Neural cell (in vitro differentiated cells): Measurements from ENCODE around the gene LMO7. TPM values are rescaled to one million over a fixed set of nuclear protein-coding genes. Genes with fewer than 3 reads are reported as not detected.

Experiments used
- H2AFZ ChIP-seq: fragments of 200-600, 300-800 bp; sonication (generic), shearing (Covaris generic); 2 replicates; pipeline ENCODE4 v1.6.0; 2014; ENCODE audit warnings: low read depth, mild to moderate bottlenecking, antibody characterized with exemption, low read length, moderate library complexity
- H3F3A ChIP-seq: fragments of 200-600 bp; shearing (Covaris generic); 2 replicates; pipeline ENCODE4 v1.6.1; 2016; ENCODE audit warnings: mild to moderate bottlenecking, moderate library complexity, mixed read lengths, antibody characterized with exemption, low read length; ENCODE audit not compliant: insufficient read depth, poor library complexity, severe bottlenecking
- H3K27ac ChIP-seq: fragments of 200-600, 300-800 bp; sonication (generic), shearing (Covaris generic); 2 replicates; pipeline ENCODE4 v1.5.1; 2014; ENCODE audit warnings: mild to moderate bottlenecking, low read length, moderate library complexity
- H3K27me3 ChIP-seq: fragments of 300-800, 200-600 bp; sonication (generic), shearing (Covaris generic); 2 replicates; pipeline ENCODE4 v1.6.0; 2014; ENCODE audit warnings: mild to moderate bottlenecking, low read depth, low read length, moderate library complexity; ENCODE audit not compliant: insufficient read depth
- H3K36me3 ChIP-seq: fragments of 300-800, 200-600 bp; sonication (generic), shearing (Covaris generic); 2 replicates; pipeline ENCODE4 v1.5.1; 2014; ENCODE audit warnings: mild to moderate bottlenecking, antibody characterized with exemption, low read length, moderate library complexity; ENCODE audit not compliant: insufficient read depth
- H3K4me2 ChIP-seq: fragments of 300-800, 200-600 bp; sonication (generic), shearing (Covaris generic); 2 replicates; pipeline ENCODE4 v1.6.0; 2014; ENCODE audit warnings: mild to moderate bottlenecking, low read length
- H3K4me3 ChIP-seq: fragments of 300-800, 200-600 bp; sonication (generic), shearing (Covaris generic); 2 replicates; pipeline ENCODE4 v1.5.1; 2014; ENCODE audit warnings: mild to moderate bottlenecking, low read length, moderate library complexity
- H3K79me2 ChIP-seq: fragments of 200-600 bp; shearing (Covaris generic); replicated peaks from 2 replicates; pipeline ENCODE4 v1.6.0; 2014; ENCODE audit warnings: mild to moderate bottlenecking, low read length, moderate library complexity; ENCODE audit not compliant: insufficient read depth
- H3K9ac ChIP-seq: fragments of 300-800, 200-600 bp; sonication (generic), shearing (Covaris generic); 2 replicates; pipeline ENCODE4 v1.6.1; 2016; ENCODE audit warnings: mild to moderate bottlenecking, low read length, mixed read lengths
- H3K9me2 ChIP-seq: fragments of 200-600 bp; shearing (Covaris generic); 2 replicates; pipeline ENCODE4 v1.6.1; 2016; ENCODE audit warnings: mild to moderate bottlenecking, low read length, mixed read lengths; ENCODE audit not compliant: insufficient read depth
- H3K9me3 ChIP-seq: fragments of 200-600, 300-800 bp; sonication (generic), shearing (Covaris generic); 2 replicates; pipeline ENCODE4 v1.6.1; 2016; ENCODE audit warnings: mild to moderate bottlenecking, mixed run types, low read length, moderate library complexity, mixed read lengths
- H4K20me1 ChIP-seq: fragments of 200-600 bp; shearing (Covaris generic); 2 replicates; pipeline ENCODE4 v1.6.1; 2016; ENCODE audit warnings: mild to moderate bottlenecking, mixed run types; ENCODE audit not compliant: insufficient read depth
- EP300 ChIP-seq: fragments of 450-650 bp; conservative IDR thresholded peaks from 2 replicates; pipeline ENCODE4 v1.6.1; 2014; ENCODE audit warnings: antibody characterized with exemption, mild to moderate bottlenecking, moderate library complexity; ENCODE audit not compliant: poor library complexity, severe bottlenecking
- EZH2 ChIP-seq: fragments of 200-600, 300-800 bp; shearing (Covaris generic), sonication (generic); IDR thresholded peaks from 2 replicates; pipeline ENCODE4 v1.6.1; 2014; ENCODE audit warnings: antibody characterized with exemption, low read length, borderline replicate concordance, mild to moderate bottlenecking; ENCODE audit not compliant: insufficient read depth, poor library complexity, severe bottlenecking
- MXI1 ChIP-seq: fragments of 450-650 bp; conservative IDR thresholded peaks from 2 replicates; pipeline ENCODE4 v1.6.1; 2014; ENCODE audit warnings: antibody characterized with exemption, mild to moderate bottlenecking; ENCODE audit not compliant: poor library complexity, severe bottlenecking
- POLR2AphosphoS5 ChIP-seq: IDR thresholded peaks from 2 replicates; pipeline ENCODE4 v1.6.1; 2012
- RAD21 ChIP-seq: fragments of 450-650 bp; conservative IDR thresholded peaks from 2 replicates; pipeline ENCODE4 v1.6.1; 2014; ENCODE audit warnings: antibody characterized with exemption, mild to moderate bottlenecking, moderate library complexity
- SMC3 ChIP-seq: fragments of 450-650 bp; conservative IDR thresholded peaks from 2 replicates; pipeline ENCODE4 v1.6.1; 2014; ENCODE audit warnings: antibody characterized with exemption, mild to moderate bottlenecking, moderate library complexity; ENCODE audit not compliant: poor library complexity
- TAF1 ChIP-seq: IDR thresholded peaks from 2 replicates; pipeline ENCODE4 v1.6.1; 2012; ENCODE audit warnings: low read depth
- polyA plus RNA-seq: library from polyadenylated mRNA; depleted of rRNA; stranded (reverse); fragments of >200 nt; gene quantifications from 2 replicates; pipeline ENCODE4 v1.2.3, GENCODE V29; 2014
- TF ChIP-seq, protein P1 (sequence below): IDR thresholded peaks from 2 replicates; pipeline ENCODE4 v1.6.1; 2012; ENCODE audit warnings: borderline replicate concordance
- TF ChIP-seq, protein P2 (sequence below): fragments of 450-650 bp; IDR thresholded peaks from 2 replicates; pipeline ENCODE4 v1.5.1; 2014; ENCODE audit warnings: antibody characterized with exemption, mild to moderate bottlenecking, moderate library complexity; ENCODE audit not compliant: poor library complexity, severe bottlenecking

Gene LMO7
- polyA plus RNA-seq, 1 donor from 2014 or later: 14.2 TPM

DNA sequence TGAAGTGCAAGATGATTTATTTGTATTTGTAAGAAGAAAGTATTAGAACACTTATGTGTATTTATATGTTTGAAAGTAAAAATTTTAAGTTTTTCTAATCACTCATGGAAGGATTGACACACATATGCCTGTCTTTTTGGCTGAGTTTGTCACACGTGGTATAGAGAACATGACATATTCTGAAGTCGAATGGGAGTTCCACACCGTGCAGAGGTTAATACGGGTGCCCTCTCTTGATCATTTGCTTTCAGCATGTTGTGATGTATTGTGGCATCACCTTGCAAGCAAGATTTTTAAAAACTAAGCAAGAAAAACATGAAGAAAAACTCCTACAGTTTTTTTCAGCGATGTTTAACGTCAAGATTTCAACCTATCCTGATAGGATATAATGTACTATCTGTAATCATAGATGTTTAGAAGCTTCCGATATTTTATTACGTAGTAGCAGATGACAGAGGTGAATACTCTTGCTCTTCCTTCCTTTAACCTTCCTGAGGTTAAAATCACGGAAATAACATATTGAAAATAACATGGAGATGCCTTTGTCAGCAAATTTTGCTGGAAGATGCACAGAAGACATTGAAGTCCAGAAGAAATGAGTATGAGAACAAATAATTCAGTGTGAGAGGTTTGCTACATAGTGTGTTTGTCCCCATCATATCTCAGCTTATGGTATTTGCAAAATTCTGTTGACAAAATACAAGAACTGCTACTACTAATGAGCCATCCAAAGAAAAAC lies 231.4 kb downstream of the LMO7 start:
- H3K9ac ChIP-seq: no peak overlapping the region
- no peaks in the 10 kb centered on the region for H3K9me2 ChIP-seq
- H3K27ac ChIP-seq: no peak overlapping the region
- no peaks in the 10 kb centered on the region for H3K79me2 ChIP-seq
- no peaks in the 10 kb centered on the region for H3K27me3 ChIP-seq
- no peaks in the 10 kb centered on the region for H3K36me3 ChIP-seq
- H2AFZ ChIP-seq: no peak overlapping the region
- H3K9me3 ChIP-seq: no peaks in the 10 kb centered on the region
- no peak overlapping the region for H3K4me3 ChIP-seq
- no peaks in the 10 kb centered on the region for H3F3A ChIP-seq
- H3K4me2 ChIP-seq: no peak overlapping the region
- H4K20me1 ChIP-seq: no peaks in the 10 kb centered on the region
- no peak for TF ChIP-seq RAD21
- TF ChIP-seq EP300: no peak
- no peak for TF ChIP-seq MXI1
- TF ChIP-seq TAF1: no peak
- TF ChIP-seq, protein P1, sequence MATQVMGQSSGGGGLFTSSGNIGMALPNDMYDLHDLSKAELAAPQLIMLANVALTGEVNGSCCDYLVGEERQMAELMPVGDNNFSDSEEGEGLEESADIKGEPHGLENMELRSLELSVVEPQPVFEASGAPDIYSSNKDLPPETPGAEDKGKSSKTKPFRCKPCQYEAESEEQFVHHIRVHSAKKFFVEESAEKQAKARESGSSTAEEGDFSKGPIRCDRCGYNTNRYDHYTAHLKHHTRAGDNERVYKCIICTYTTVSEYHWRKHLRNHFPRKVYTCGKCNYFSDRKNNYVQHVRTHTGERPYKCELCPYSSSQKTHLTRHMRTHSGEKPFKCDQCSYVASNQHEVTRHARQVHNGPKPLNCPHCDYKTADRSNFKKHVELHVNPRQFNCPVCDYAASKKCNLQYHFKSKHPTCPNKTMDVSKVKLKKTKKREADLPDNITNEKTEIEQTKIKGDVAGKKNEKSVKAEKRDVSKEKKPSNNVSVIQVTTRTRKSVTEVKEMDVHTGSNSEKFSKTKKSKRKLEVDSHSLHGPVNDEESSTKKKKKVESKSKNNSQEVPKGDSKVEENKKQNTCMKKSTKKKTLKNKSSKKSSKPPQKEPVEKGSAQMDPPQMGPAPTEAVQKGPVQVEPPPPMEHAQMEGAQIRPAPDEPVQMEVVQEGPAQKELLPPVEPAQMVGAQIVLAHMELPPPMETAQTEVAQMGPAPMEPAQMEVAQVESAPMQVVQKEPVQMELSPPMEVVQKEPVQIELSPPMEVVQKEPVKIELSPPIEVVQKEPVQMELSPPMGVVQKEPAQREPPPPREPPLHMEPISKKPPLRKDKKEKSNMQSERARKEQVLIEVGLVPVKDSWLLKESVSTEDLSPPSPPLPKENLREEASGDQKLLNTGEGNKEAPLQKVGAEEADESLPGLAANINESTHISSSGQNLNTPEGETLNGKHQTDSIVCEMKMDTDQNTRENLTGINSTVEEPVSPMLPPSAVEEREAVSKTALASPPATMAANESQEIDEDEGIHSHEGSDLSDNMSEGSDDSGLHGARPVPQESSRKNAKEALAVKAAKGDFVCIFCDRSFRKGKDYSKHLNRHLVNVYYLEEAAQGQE: no peak
- no peak for TF ChIP-seq POLR2AphosphoS5
- no peak for TF ChIP-seq SMC3
- TF ChIP-seq EZH2: no peak
- TF ChIP-seq, protein P2, sequence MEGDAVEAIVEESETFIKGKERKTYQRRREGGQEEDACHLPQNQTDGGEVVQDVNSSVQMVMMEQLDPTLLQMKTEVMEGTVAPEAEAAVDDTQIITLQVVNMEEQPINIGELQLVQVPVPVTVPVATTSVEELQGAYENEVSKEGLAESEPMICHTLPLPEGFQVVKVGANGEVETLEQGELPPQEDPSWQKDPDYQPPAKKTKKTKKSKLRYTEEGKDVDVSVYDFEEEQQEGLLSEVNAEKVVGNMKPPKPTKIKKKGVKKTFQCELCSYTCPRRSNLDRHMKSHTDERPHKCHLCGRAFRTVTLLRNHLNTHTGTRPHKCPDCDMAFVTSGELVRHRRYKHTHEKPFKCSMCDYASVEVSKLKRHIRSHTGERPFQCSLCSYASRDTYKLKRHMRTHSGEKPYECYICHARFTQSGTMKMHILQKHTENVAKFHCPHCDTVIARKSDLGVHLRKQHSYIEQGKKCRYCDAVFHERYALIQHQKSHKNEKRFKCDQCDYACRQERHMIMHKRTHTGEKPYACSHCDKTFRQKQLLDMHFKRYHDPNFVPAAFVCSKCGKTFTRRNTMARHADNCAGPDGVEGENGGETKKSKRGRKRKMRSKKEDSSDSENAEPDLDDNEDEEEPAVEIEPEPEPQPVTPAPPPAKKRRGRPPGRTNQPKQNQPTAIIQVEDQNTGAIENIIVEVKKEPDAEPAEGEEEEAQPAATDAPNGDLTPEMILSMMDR: no peak

DNA sequence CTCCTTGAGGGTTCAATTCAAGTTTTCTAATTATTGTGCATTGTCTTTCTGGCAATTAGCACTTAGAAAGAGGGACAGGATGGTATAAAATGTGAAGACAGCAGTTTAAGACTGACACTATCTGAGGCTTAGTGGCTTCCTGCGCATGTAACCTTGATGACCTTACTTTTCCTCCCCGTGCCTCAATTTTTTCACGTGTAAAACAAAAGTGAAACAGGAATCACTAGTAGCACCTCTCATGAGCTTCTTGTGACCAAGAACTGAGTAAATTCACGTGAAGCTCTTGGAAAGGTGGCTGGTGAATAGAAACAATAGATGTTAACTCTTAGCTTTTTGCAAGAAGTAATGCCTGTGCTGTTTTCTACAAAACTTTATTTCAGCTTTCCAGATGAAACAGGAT lies 233.9 kb downstream of the LMO7 start:
- no peak overlapping the region for H3K27ac ChIP-seq
- H3K4me2 ChIP-seq: no peak overlapping the region
- H3F3A ChIP-seq: no peaks in the 10 kb centered on the region
- H3K36me3 ChIP-seq: no peaks in the 10 kb centered on the region
- no peak overlapping the region for H2AFZ ChIP-seq
- TF ChIP-seq EP300: no peak
- TF ChIP-seq, protein P2: no peak
- no peak for TF ChIP-seq RAD21
- TF ChIP-seq POLR2AphosphoS5: no peak
- no peak for TF ChIP-seq MXI1
- no peak for TF ChIP-seq EZH2
- no peak for TF ChIP-seq TAF1
- H3K4me3 ChIP-seq: no peak overlapping the region
- H4K20me1 ChIP-seq: no peaks in the 10 kb centered on the region
- no peaks in the 10 kb centered on the region for H3K9me2 ChIP-seq
- no peaks in the 10 kb centered on the region for H3K79me2 ChIP-seq
- H3K9ac ChIP-seq: no peak overlapping the region
- H3K27me3 ChIP-seq: no peaks in the 10 kb centered on the region
- H3K9me3 ChIP-seq: no peaks in the 10 kb centered on the region
